SKM-1 (cell line): ENCODE data around the gene SLC38A8.
A peak's percentile ranks its signal among the peaks of the same experiment; 100 is the strongest.

Source experiments
- DNase-seq: peaks from one replicate; lab custom pipeline; 2025; ENCODE audit not compliant: unreplicated experiment; lab: John Stamatoyannopoulos, UW

SLC38A8 gene

DNA sequence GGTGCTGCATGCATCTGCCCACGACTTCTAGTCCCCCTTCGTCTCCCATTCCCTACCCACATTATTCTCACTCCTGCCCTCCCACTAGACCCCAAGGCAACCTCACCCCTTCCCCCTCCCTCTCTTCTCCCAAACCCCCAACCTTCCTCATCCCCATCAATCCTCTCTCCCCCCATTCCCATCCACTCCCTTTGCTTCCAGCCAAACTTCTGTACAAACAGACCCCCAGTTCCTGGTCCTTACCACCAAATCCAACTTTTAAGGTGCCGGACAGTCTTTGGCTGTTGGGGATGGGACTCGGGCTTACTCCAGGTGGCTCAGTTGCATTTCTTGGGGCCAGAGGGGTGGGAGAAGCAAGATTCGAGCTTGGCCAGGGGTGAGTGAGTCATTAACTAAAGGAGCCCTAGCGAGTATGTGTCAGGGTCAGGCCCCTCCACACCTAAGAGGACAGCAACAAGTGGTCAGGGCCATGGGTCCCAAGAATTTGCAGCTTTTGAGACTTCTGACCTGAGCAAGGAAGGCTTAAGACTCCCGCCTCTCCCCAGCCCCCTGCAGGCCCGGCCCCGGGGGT is at the start of gene SLC38A8:
Gene SLC38A8 (minus strand): TSS at position 488 of the 571 bp plus-strand sequence. CDS start 638 bp downstream, outside the sequence.
- DNase-seq: no peak

DNA sequence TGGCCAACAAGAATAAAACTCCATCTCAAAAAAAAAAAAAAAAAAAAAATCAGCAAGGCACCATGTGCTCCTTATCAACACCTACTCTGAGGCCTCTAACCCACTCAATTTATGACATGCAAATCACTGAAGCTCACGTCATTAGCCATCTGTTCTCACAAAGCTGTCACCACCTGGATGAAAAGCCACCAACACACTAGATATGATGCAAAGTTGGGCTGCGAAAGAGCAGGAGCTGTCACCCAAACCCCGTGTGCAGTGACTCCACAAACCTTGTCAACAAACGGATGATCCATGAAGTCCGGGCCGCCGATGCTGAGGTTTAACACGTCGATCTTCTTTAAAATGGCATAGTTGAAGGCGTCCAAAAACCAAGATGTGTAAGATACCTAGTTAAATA is 48.9 kb upstream of the SLC38A8 start:
- DNase-seq: no peak

DNA sequence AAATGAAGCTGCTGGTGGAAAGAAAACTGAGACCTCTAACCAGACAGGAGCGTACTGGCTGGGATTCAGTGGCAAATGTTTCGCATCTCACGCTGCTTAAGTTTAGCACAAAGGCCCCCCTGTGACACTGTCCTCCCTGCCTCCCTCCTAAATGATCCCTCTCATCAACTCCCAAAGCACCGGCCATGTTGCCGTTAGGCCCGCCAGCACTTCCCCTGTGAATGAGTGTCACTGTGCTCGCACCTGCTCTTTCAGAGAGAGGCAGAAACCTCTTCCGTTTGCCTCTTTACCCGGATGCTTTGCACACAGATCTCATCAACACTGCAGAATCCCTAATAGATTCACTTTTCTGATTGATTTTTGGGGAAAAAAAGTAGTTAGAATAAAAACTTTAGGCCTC is 47.6 kb upstream of the SLC38A8 start:
- DNase-seq: no peak

DNA sequence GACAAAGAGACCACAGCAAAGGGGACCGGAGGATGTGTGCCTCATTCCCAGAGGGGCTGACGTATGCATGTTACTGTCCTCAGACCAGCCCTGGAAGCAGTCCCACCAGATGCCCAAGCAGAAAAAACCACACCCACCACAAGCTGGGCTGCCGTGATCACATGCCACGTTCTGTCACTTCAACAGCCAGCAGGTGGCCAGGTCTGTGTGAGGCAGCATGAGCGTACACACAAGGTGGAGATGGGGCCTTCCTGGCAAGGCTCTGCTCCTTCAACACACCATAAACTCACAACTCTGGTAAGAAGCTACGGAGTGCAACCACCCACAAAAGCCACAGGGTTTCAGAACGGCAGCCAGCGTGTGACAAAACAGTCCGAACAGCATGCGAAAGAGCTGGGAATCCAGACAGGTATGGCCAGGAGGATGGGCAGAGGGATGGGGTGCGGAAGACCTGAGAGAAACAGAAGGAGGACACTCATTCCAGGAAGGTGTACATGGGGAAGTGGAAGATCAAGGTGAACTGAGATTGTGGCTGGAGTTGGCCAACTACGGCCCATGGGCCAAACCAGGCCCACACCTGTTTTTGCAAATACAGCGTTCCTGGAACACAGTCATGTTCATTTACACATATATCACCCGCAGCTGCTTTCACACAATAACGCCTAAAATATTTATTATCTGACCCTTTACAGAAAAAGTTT is 46.2 kb upstream of the SLC38A8 start:
- DNase-seq: no peak

DNA sequence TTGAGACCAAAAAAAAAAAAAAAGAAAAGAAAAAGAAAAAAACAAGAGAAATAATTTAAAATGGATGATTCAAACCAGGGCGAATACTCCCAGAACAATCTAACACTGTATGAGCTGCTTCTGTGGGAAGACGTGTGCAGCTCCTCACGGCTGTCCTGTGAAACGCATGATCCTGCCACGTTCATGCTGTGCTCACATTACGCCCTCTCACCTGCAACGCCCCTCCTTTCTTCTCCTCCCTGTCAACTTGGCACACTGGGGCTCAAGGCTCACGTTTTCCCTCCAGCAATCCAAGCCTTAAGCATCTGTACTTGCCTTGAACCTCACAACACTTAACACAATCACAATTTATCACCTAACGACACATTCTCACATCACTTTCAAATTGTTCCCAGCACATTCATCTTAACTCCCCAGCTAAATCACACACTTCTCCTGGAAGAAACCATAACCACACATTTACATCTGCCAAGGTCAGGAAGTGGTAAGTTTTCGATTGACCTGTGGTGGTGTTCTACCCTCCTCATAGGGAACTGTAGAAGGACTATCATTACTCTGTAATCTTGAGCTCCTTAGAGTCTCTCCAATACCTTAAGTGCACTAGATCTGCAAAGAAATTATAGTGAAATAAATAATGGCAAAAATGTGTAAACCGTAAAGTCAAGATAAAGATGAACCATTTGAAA is 45.0 kb upstream of the SLC38A8 start:
- DNase-seq: no peak

DNA sequence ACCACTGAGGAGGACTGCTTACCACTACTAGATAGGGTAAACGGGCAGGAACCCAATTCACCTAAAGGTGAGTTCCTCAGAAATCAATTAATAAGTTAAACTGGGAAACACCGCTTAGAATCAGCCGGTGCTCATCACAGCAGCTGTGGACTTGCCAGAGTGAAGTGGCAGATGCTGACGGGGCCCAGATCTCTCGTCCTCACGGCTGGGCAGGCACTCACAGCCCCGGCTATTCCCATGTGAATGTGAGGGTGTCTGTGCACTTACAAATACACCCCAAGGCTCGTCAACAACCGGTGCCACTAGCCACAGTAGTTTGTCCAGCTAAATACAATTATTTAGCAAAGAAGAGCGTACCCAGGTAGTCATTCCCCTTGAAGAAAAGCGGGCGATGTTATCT is 44.4 kb upstream of the SLC38A8 start:
- DNase-seq: no peak

DNA sequence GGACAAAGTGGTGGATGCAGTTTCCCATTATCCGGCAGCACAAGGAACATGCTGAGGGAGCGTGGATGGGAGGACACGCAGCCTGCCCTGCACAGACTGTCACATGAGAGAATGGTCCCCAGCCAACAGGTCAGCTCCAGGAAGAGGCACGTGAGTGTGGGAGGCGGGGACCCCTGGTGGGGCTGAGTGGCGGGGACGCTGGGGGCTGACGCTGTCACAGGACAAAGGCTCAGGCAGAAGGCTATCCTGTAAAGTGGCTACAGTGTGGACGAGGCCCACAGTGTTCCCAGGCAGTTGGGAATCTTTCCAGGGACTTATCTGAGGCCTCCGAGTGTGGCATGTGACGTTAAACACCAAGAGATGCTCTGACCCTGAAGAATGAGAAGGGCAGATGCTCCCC is 43.7 kb upstream of the SLC38A8 start:
- DNase-seq: no peak

DNA sequence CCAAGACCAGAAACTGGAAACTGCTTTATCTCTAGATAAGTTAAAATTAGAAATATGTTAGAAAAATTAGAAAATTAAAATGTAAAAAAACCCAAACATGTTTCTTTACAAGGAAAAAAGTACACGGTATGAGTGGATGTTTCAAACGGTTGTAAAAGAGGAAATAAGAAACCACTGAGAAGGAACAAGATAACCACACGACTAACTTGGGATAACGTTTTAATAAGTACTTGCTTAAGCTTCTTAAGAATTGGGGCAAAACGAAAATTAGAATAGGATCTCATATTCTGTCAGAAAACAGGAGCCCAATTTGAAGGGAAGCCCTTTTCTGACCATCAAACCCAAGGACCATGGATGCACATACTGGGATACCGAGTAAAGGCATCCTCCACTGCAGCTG is 43.2 kb upstream of the SLC38A8 start:
- peak; percentile 72 for DNase-seq

DNA sequence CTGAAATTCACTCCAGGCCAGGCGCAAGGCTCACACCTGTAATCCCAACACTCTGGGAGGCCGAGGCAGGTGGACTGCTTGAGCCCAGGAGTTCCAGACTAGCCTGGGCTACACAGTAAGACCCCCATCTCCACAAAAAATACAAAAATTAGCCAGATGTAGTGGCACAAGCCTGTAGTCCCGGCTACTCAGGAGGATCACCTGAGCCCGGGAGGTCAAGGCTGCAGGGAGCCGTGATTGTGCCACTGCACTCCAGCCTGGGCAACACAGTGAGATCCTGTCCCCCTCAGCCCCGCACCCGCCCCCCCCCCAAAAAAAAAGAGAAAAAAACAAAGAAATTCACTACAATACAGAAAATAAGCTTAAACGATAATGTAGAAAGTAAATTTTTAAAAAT is 42.7 kb upstream of the SLC38A8 start:
- no peak for DNase-seq

DNA sequence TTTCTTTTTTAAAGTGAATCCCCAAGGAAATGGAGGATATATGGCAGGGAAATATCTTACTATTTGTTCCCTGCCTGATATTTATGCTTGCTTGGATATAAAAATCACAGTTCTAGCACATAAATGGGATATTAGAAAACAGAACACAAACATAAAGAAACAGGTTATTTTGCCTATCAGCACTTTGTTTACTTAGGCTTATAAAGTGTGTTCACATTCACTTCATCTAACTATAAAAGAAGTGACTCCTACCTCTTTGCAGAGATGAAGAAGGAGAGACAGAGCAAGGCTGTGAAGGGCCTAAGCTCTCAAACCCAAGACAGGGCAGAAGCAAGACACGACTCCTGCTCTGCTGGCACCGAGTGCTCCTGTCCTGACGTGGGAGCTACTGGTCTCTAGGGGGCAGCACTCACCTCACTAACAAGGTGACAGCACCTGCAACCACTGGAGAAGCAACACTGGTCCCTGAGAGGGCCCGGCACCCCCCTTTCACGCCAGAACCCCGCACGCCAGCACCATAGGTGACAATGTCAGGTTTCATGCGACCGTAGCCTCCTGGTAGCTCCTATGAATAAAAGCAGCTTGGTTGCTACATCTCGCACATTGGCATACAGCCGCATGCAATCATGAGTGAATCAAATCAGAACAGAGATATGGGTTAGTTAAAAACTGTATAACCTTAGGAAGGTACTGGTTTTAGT is 42.1 kb upstream of the SLC38A8 start:
- DNase-seq: peak; percentile 55

DNA sequence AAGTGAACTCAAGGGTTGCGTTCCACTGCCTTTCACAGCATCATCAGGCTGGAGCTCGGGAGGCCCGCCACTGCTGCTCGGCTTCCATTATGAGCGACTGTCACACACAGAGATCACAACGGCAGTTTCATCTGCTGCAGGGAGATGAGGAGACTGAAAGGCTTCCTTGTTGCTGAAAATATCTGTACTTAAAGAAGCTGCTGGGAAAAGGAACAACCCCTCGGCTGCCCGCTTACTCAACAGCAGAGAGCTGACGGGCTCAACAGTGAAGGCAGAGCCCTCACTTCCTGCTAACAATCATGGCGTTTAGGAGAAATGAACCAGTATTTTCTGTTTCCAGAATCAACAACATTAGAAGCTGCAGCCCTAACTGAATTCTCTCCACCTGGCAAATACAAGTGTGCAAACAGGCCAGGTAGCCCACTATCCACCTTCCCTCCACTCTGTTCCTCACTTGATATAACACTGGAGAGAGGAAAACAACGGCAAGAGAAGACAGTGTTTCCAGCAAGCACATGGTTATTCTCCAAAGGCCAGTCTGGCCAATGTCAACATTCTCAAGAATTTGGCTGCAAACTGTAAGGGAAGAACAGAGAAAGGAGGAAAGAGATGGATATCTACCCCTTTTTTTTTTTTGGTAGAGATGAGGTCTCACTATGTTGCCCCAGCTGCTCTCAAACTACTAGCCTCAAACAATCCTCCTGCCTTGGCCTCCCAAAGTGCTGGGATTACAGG is 40.4 kb upstream of the SLC38A8 start:
- DNase-seq: no peak

DNA sequence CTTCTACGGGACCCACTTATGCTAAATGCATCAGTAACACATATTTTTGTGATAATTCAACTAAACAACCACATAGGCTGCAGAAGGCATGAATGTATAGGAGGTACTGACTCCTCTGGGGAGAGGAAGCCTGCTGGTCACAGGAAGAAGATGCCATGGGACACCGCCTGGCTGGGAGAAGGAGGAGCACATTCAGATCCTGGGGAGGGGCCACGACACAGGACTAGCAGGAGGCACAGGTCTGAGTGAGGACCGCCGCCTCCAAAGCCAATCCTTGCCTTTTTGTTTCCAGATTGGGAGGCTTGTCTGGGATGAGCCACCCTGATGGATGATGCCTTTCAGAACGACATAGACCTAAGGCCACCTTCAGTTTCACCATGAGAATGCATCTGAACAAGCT is 39.5 kb upstream of the SLC38A8 start:
- DNase-seq: no peak

DNA sequence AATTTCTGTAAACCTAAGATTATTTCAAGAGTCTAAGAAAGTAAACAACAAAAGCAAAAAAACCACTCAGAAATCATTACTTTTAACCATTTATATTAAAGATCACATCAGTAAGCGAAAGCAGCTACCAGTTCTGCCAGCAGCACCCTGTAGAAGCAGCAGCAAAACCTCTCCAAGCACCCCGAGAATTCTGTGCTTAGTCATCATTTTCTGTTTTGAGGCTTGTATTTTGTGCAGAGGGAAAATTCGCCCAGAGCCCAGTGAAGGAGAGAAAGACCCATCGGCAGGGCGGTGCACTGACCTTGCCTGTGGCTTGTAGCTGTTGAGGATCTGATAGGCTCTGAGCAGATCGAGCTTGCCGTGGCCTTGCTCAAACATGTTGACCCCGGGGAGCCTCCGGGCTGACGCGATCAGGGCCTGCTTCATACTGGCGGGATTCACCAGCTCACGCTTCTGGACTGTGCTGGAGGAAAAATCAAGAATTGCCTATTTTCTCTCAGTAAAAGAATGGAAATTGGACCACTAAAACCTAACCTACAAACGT is 38.9 kb upstream of the SLC38A8 start:
- no peak for DNase-seq

DNA sequence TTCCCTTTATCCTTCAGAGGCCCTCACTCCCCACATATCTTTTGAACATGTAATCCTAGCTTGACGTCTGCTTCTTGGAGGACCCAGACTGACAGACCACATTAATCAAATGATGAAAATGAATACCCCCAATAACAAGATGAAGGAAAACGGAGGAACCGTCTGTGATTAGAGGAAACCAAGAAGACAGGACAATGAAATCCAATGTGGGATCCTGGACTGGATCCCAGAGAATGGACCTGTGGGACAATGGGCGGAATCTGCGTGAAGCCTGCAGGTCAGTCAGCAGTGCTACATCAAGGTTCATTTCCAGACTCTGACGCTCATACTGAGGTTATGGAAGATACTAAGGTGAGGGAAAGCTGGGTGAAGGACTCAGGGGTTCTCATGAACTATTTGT is 38.2 kb upstream of the SLC38A8 start:
- DNase-seq: no peak

DNA sequence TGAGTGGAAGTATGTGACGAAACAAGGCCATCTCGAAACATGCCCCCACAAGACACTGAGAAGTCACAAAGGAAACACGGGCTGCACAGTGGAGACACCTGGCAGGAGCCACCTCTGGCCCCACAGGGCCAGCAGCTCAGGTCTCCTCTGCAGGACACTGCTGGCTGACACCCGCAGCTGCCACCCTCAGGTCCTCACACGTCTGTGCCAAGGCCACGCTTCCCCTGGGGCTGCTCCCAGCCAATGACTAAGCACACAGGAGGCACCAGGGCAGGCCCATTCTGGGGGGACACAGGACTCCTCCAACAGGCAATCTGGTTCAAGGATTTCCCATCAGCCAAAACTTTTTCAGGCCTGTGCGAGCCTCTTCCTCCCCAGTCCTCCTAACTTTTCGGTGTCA is 37.8 kb upstream of the SLC38A8 start:
- no peak for DNase-seq

DNA sequence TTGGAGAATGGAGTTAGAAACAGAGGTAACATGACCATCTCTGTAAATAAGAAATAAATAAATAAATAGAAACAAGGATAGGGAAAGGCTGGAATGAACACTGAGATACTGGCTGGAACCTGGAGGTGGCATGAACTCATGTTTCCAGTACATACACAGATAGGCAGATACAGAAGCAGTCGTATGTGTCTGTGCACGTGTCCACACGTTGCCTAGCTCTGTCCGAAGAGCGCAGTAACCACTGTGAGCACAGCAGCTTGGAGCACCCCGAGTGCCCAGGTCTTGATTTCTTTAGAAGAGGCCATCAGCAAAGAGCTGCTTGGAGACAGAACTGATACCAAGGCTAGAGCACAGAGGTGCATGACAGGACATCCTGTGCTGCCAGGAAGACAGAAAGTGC is 37.1 kb upstream of the SLC38A8 start:
- no peak for DNase-seq

DNA sequence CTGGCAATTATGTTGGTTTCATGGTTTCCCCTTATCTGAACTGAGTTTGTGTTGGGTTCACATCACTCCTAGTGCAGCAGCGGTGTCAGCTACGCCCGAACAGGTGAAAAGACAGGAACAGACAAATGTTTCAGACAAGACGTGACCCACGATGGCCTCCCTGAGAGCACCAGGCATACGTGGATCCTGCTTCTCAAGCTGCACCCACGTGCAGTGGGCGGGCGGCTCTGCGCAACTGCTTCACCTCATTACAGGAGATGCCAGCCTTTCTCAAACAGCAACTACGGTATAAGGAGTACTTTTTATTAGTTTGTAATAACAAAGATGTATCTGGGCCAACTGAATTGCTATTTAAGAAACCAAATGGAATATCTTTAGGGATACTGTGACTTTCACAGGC is 32.8 kb upstream of the SLC38A8 start:
- no peak for DNase-seq

DNA sequence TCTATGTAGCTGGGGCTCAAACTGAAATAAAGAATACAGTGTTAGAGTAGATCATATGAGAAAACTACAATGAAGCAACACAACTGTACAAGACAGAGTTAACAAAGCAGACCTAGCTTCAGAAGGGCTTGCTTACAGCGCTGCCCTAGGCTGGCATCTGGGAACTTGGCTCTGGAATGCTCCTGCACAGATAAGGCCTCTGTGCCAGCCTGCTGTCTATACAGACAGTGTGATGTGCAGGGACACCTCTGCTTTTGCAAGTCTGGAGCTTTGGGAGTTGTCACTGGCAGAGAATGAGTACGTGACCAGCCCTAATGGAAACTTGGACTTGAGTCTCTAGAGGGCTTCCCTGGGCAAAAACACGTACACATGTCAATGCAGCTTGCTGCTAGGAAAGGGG is 32.1 kb upstream of the SLC38A8 start:
- no peak for DNase-seq

DNA sequence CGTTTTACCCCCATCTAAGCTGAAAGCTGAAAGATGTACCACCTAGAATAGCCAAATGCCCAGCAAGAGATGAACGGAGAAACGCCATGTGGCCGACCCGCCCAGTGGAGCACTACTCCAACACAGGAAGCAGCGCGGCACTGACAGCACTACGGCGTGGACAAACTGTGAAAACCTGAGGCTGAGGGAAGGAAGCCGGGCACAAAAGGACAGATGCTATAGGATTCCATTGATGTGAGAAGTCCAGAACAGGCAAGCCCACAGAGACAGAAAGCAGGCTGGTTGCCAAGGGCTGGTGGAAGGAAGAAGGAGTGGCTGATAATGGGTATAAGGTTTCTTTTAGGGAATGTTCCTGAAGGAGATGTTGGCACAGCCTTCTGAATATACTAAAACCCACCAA is 29.4 kb upstream of the SLC38A8 start:
- DNase-seq: no peak

DNA sequence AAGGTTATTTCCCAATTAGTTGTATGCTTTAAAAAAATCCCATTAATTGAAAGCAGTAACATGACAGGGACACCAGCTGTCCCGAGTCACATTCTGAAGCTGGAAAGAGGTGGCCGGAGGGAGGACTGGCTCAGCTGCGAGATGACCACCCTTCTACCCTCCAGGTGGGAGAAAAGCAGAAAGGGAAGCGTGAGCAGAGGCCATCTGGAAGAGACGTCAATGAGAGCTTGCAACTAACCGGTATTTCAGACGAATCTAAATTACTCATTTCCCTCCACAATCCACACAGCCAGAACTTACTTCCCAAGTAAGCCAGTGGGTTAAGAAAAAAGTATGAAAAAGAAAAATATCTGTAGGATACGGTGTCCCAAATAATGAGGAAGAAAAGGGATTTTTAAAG is 28.5 kb upstream of the SLC38A8 start:
- no peak for DNase-seq

DNA sequence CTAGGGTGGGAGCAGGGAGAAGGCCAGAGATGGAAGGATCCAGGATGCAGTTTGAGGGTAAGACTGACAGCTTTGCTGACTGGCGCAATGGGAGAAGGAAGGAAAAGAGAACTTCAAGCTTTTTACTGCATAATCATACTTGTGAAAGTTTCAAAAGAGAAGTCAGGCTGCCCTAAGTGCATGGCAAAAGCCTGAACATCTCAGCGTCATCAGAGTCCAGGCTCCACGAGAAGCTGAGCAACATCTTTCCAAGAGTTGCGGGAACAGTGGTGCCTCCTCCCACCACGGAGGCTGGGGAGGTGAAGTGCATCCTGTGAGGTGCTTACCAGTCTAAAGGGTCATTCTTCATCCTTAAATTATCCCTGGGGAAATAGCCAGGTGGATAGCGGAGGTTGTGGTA is 26.9 kb upstream of the SLC38A8 start:
- no peak for DNase-seq
